ENCODE measurements around the gene KRT79.

DNA sequence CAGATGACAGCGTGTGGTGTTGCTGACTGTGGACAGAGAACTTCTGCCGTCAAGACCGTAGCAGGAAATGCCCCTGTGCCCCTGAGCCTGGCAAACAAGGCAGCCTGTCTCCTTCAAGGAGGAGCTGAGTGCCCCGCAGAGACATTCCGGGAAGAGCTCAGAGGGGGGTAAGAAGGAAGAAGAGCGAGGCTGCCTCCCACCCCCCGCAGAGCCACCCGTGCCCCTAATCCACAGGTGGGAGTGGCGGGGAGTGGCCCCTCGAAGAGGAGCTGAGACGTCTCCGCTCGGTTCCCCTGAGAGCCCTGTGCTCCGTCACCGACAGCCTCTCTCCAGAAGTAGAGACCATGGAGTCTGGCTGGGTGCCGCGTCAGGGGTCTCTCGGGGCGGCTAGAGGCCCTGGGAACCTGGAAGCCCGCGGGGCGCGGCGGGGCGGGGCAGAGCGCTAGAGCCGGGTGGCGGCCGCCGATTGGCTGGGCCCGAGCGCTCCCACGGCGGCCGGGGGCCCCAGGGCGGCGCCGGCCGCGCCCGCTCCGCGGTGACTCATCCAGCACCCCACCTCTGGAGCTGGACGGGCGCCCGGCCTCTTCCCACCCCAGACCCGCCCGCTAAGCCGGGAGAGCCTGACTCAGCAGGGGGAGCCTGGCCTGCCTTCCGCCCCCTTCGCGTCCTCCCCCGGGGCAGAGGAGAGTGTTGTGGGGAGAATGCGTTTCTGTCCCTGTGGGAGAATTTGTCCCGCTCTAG lies 39.9 kb upstream of the KRT79 start:
- TF ChIP-seq, protein P1, sequence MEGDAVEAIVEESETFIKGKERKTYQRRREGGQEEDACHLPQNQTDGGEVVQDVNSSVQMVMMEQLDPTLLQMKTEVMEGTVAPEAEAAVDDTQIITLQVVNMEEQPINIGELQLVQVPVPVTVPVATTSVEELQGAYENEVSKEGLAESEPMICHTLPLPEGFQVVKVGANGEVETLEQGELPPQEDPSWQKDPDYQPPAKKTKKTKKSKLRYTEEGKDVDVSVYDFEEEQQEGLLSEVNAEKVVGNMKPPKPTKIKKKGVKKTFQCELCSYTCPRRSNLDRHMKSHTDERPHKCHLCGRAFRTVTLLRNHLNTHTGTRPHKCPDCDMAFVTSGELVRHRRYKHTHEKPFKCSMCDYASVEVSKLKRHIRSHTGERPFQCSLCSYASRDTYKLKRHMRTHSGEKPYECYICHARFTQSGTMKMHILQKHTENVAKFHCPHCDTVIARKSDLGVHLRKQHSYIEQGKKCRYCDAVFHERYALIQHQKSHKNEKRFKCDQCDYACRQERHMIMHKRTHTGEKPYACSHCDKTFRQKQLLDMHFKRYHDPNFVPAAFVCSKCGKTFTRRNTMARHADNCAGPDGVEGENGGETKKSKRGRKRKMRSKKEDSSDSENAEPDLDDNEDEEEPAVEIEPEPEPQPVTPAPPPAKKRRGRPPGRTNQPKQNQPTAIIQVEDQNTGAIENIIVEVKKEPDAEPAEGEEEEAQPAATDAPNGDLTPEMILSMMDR (IDR thresholded peaks at IDR 0.05; ENCODE audit: poor library complexity, severe bottlenecking), result no peak
- TF ChIP-seq, protein P2, sequence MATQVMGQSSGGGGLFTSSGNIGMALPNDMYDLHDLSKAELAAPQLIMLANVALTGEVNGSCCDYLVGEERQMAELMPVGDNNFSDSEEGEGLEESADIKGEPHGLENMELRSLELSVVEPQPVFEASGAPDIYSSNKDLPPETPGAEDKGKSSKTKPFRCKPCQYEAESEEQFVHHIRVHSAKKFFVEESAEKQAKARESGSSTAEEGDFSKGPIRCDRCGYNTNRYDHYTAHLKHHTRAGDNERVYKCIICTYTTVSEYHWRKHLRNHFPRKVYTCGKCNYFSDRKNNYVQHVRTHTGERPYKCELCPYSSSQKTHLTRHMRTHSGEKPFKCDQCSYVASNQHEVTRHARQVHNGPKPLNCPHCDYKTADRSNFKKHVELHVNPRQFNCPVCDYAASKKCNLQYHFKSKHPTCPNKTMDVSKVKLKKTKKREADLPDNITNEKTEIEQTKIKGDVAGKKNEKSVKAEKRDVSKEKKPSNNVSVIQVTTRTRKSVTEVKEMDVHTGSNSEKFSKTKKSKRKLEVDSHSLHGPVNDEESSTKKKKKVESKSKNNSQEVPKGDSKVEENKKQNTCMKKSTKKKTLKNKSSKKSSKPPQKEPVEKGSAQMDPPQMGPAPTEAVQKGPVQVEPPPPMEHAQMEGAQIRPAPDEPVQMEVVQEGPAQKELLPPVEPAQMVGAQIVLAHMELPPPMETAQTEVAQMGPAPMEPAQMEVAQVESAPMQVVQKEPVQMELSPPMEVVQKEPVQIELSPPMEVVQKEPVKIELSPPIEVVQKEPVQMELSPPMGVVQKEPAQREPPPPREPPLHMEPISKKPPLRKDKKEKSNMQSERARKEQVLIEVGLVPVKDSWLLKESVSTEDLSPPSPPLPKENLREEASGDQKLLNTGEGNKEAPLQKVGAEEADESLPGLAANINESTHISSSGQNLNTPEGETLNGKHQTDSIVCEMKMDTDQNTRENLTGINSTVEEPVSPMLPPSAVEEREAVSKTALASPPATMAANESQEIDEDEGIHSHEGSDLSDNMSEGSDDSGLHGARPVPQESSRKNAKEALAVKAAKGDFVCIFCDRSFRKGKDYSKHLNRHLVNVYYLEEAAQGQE (IDR thresholded peaks at IDR 0.05; ENCODE audit: borderline replicate concordance), result no peak
- TF ChIP-seq EZH2 (IDR thresholded peaks at IDR 0.05; ENCODE audit: borderline replicate concordance, insufficient read depth, low read length, poor library complexity, severe bottlenecking), result no peak
